NB4 (cell line): Measurements from ENCODE around the gene APP.
"Not testable (repeated sequence)": the region's sequence is repeated elsewhere in the genome, so short reads cannot be mapped to it uniquely, and the experiment has no call there.

ENCODE experiments used
- DNase-seq: peaks from one replicate; pipeline ENCODE4 v3.0.0; 2010; ENCODE audit warnings: low read depth
- H3K4me3 ChIP-seq: one replicate; pipeline ENCODE4 v1.5.1; 2011; ENCODE audit warnings: mild to moderate bottlenecking, low read depth, low read length, moderate library complexity
- CTCF ChIP-seq: IDR thresholded peaks from one replicate; pipeline ENCODE4 v1.5.1; 2012; ENCODE audit warnings: low read depth, low read length
- MAX ChIP-seq: IDR thresholded peaks from 2 replicates; pipeline ENCODE4 v1.6.1; 2011; ENCODE audit warnings: low read depth, low read length
- MYC ChIP-seq: IDR thresholded peaks from 2 replicates; pipeline ENCODE4 v1.6.1; 2011; ENCODE audit warnings: low read depth, low read length
- POLR2A ChIP-seq: IDR thresholded peaks from 2 replicates; pipeline ENCODE4 v1.6.1; 2011; ENCODE audit warnings: mild to moderate bottlenecking; ENCODE audit not compliant: insufficient read length; ENCODE audit errors: extremely low read depth

APP gene

GRCh38 chr21:26032263-26032662, 138.3 kb downstream of the APP start:
- no peak overlapping the region for H3K4me3 ChIP-seq
- no peak for TF ChIP-seq MAX
- peak; percentile 2 for DNase-seq

GRCh38 chr21:26028183-26028582, 142.4 kb downstream of the APP start:
- no peak overlapping the region for H3K4me3 ChIP-seq
- TF ChIP-seq POLR2A = no peak
- no peak for TF ChIP-seq MAX
- no peak for TF ChIP-seq MYC
- no peak for TF ChIP-seq CTCF
- DNase-seq = no peak

GRCh38 chr21:26027696-26028095, 142.9 kb downstream of the APP start:
- H3K4me3 ChIP-seq = no peak overlapping the region
- DNase-seq = no peak
- TF ChIP-seq POLR2A (no peak), MYC (no peak), CTCF (no peak), MAX (no peak)

GRCh38 chr21:26025536-26026512, 144.7 kb downstream of the APP start:
- no peak for DNase-seq
- TF ChIP-seq MAX (no peak), POLR2A (no peak), MYC (no peak), CTCF (no peak)
- H3K4me3 ChIP-seq = no peak overlapping the region

- not testable (repeated sequence) for DNase-seq, H3K4me3 ChIP-seq
Measured at GRCh38 chr21:26023406-26023805, 147.2 kb downstream of the APP start.

- not testable (repeated sequence) for DNase-seq, H3K4me3 ChIP-seq
Measured at GRCh38 chr21:26022598-26023337, 147.8 kb downstream of the APP start.

GRCh38 chr21:26020510-26020909, 150.1 kb downstream of the APP start:
- TF ChIP-seq MAX (no peak), POLR2A (no peak), MYC (no peak), CTCF (no peak)
- H3K4me3 ChIP-seq = no peak overlapping the region
- DNase-seq = no peak
